Measurements from ENCODE around the gene ARHGAP33.

DNA sequence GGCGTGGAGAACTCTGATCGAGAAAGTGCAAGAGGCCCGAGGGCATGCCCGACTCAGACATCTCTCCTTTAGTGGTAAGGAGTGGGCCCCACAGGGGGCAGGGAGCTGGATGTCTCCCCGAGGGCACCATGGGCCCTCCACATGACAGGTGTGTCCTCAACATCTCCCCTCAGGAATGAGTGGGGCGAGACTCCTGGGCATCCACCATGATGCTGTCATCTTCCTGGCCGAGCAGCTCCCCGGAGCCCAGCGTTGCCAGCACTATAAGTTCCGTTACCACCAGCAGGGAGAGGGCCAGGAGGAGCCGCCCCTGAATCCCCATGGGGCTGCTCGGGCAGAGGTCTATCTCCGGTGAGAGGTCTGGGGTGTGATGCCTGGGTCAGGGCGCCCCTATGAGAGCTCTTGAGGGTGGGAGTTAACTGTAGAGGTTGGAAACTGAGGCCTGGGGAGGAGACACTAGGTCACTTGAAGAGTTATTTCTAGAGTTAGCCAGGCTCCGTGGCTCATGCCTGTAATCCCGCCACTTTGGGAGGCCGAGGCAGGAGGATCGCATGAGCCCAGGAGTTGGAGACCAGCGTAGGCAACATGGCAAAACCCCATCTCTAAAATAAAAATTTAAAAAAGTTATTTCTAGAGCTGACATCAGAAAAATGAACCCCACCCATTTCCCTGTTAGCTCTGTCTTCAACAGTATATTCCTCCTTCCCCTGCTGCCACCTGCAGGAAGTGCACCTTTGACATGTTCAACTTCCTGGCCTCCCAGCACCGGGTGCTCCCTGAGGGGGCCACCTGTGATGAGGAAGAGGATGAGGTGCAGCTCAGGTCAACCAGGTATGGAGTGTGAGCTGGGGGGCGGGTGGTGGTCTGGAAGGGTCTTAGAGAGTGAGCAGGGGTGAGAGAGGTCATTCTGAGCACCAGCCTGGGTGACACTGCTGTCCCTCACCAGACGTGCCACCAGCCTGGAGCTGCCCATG is 38.2 kb upstream of the ARHGAP33 start:
- TF ChIP-seq, protein P1, sequence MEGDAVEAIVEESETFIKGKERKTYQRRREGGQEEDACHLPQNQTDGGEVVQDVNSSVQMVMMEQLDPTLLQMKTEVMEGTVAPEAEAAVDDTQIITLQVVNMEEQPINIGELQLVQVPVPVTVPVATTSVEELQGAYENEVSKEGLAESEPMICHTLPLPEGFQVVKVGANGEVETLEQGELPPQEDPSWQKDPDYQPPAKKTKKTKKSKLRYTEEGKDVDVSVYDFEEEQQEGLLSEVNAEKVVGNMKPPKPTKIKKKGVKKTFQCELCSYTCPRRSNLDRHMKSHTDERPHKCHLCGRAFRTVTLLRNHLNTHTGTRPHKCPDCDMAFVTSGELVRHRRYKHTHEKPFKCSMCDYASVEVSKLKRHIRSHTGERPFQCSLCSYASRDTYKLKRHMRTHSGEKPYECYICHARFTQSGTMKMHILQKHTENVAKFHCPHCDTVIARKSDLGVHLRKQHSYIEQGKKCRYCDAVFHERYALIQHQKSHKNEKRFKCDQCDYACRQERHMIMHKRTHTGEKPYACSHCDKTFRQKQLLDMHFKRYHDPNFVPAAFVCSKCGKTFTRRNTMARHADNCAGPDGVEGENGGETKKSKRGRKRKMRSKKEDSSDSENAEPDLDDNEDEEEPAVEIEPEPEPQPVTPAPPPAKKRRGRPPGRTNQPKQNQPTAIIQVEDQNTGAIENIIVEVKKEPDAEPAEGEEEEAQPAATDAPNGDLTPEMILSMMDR (IDR thresholded peaks at IDR 0.05) = no peak
- TF ChIP-seq POLR2A (IDR thresholded peaks at IDR 0.05) = no peak
